ENCODE measurements around the gene MARCKS.

Gene MARCKS

DNA sequence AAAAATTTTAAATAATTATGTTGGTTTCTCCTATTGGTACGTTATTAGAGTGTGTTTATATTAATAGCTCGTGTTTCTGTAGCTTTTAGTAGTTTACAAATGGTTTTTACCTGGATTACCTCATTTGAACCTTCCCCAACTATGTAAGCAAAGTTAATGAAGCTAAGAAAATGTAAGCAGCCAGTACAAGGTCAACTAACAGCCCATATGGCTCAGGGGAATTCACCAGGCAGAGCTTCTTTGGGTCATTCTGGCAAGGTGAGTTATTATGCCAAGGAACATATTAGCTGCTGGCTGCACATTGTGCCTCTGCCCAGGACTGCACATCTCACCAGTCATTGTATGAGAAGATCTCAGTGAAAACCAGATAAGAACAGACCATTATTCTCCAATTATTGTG, 27.0 kb upstream of the MARCKS start:
- H3K4me3 ChIP-seq (replicated peaks; ENCODE audit: low read depth, low read length), result no peak overlapping the region
- TF ChIP-seq CTCF (IDR thresholded peaks at IDR 0.05; ENCODE audit: low read depth, low read length, missing control alignments), result no peak
- DNase-seq (ENCODE audit: extremely low read depth, low read depth), result no peak

GRCh38 chr6:113833537-113833936, 23.6 kb upstream of the MARCKS start:
- H3K4me3 ChIP-seq (replicated peaks; ENCODE audit: low read depth, low read length), result no peak overlapping the region
- no peak for TF ChIP-seq CTCF (IDR thresholded peaks at IDR 0.05; ENCODE audit: low read depth, low read length, missing control alignments)
- no peak for DNase-seq (ENCODE audit: extremely low read depth, low read depth)

DNA sequence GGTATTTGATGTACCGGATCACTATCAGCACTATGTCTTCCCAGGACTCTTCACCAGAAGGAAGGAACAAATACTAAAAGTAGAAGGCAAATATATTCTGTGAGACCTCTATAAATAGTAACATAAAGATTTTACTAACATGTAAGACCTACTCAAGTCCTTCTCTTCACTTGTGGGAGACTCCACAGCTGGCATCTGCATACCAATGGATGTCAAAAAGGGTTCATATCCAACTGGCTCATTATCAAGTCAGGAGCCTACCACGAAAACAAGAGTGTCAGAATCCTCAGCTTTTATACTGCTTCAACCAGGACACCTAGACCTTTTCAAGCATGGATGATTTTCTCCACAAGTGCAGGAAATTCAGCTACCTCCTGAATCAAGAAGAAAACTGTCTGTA, 20.0 kb upstream of the MARCKS start:
- DNase-seq (ENCODE audit: extremely low read depth, low read depth), result no peak
- no peak for TF ChIP-seq CTCF (IDR thresholded peaks at IDR 0.05; ENCODE audit: low read depth, low read length, missing control alignments)
- H3K4me3 ChIP-seq (replicated peaks; ENCODE audit: low read depth, low read length), result no peak overlapping the region

DNA sequence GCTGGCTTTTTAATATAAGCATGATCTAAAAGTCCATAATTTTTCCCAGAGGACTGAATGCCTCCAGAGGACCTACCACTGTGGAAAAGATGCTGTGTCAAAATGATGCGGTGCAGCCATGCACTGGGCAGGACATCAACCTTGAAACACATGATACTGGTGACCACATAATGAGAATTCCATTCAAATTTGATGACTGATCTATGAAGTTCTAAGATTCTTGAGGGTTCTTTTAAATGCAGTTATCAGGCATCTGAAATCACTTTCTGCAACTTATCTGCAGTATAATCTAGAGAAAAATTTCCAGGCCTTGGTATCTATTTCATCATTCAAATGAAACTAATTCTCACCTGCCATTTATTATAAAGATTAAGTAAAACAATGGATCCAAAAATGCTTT, 15.0 kb upstream of the MARCKS start:
- H3K4me3 ChIP-seq (replicated peaks; ENCODE audit: low read depth, low read length), result no peak overlapping the region
- no peak for TF ChIP-seq CTCF (IDR thresholded peaks at IDR 0.05; ENCODE audit: low read depth, low read length, missing control alignments)
- DNase-seq (ENCODE audit: extremely low read depth, low read depth), result no peak

- TF ChIP-seq CTCF (IDR thresholded peaks at IDR 0.05; ENCODE audit: low read depth, low read length, missing control alignments), result no peak
- H3K4me3 ChIP-seq (replicated peaks; ENCODE audit: low read depth, low read length), result no peak overlapping the region
- no peak for DNase-seq (ENCODE audit: extremely low read depth, low read depth)
Measured at GRCh38 chr6:113843500-113844073, 13.6 kb upstream of the MARCKS start.

DNA sequence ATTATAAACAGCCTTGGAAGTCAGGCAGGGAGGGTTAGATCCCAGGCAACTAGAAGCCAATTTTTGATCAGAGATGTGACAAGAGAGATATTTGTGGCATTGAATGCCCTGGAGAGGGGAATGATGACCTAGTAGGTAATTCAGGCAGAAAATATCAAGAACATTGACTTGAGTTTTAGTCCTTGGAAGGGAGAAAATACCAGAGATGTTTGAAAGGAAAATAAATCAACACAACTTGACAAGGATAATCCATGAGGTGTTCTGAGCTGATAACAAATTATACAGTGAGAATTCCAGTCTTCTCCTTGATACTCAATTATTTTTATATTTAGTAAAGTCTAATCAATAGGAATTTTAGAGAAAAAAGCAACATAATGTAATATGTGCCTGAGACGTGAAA, 10.6 kb upstream of the MARCKS start:
- TF ChIP-seq CTCF (IDR thresholded peaks at IDR 0.05; ENCODE audit: low read depth, low read length, missing control alignments), result no peak
- no peak overlapping the region for H3K4me3 ChIP-seq (replicated peaks; ENCODE audit: low read depth, low read length)
- no peak for DNase-seq (ENCODE audit: extremely low read depth, low read depth)

DNA sequence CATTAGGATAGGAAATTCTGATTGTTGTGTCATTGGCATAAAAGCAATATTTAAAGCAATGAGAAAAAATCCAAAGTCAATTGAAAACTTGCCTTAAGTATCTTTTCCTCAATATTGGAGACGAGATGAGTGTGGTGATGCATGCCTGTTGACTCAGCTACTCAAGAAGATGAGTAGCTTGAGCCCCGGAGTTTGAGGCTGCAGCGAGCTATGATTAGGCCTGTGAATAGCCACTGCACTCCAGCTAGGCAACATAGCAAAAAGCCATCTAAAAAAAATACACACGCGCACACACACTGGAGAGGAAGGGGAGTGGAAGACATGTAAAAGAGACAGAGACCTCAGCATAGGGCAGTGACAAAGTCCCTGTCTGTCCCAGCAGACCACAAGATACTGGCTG, 9.7 kb upstream of the MARCKS start:
- no peak overlapping the region for H3K4me3 ChIP-seq (replicated peaks; ENCODE audit: low read depth, low read length)
- DNase-seq (ENCODE audit: extremely low read depth, low read depth), result no peak
- no peak for TF ChIP-seq CTCF (IDR thresholded peaks at IDR 0.05; ENCODE audit: low read depth, low read length, missing control alignments)
